A549 (cell line): ENCODE results near the gene TUBG2. TPM values are rescaled to one million over a fixed set of nuclear protein-coding genes. Genes with fewer than 3 reads are reported as not detected.

ENCODE experiments used
- ATAC-seq, 2 experiments: fragments of 200-7000 bp in 1 of 2; fragments of >200 bp in 1 of 2; cut with Nextera tagmentation in 1 of 2; cut with Tn5 transposase in 1 of 2; 3 replicates each; pipeline versions ENCODE4 v1.8.0 to v1.9.1; 2018 to 2020; ENCODE audit warnings: mild to moderate bottlenecking in 1 of 2, moderate library complexity in 1 of 2
- CTCF ChIA-PET: fragments of 300-600 bp; sonication (Branson Sonifier 250); formaldehyde crosslinking; extraction: SDS; loops from one replicate; lab custom pipeline; 2021; ENCODE audit warnings: antibody characterized with exemption, inconsistent platforms; lab: Yijun Ruan, JAX
- POLR2A ChIA-PET: fragments of 350-600 bp; formaldehyde crosslinking; extraction: SDS; loops from one replicate; lab custom pipeline; 2021; ENCODE audit warnings: antibody characterized with exemption, inconsistent platforms; lab: Yijun Ruan, JAX
- DNase-seq, 2 experiments: peaks; one replicate each; pipeline versions ENCODE4 v3.0.0 to v3.0.0-alpha.2; 2011 to 2016; ENCODE audit warnings: low read depth in 1 of 2, low spot score in 1 of 2
- FAIRE-seq: peaks from 2 replicates; lab custom pipeline; 2011; peaks lifted over from hg19 to GRCh38; lab: Jason Lieb, UNC
- H3K27ac ChIP-seq, 2 experiments: fragments of >200 bp; sonication (Bioruptor Twin); formaldehyde crosslinking; 3 replicates each; pipeline ENCODE4 v1.5.1; 2016 to 2017
- H3K4me1 ChIP-seq: fragments of >200 bp; sonication (Bioruptor Twin); formaldehyde crosslinking; 3 replicates; pipeline ENCODE4 v1.6.1; 2016
- H3K4me2 ChIP-seq: fragments of >200 bp; sonication (Bioruptor Twin); formaldehyde crosslinking; 3 replicates; pipeline ENCODE4 v1.6.1; 2016
- H3K4me3 ChIP-seq: fragments of >200 bp; sonication (Bioruptor Twin); formaldehyde crosslinking; 3 replicates; pipeline ENCODE4 v1.5.1; 2016
- H3K9me3 ChIP-seq: fragments of >200 bp; sonication (Bioruptor Twin); formaldehyde crosslinking; 3 replicates; pipeline ENCODE4 v1.6.1; 2016
- CBX2 ChIP-seq: fragments of 200-600 bp; sonication (generic); IDR thresholded peaks from 2 replicates; pipeline ENCODE4 v1.6.1; 2016; ENCODE audit warnings: low read depth, mild to moderate bottlenecking, borderline replicate concordance
- GATA3 ChIP-seq: IDR thresholded peaks from 2 replicates; pipeline ENCODE4 v1.6.1; 2012; ENCODE audit warnings: borderline replicate concordance
- HOXB13 ChIP-seq: fragments of 250-450 bp; sonication (Bioruptor Pico); IDR thresholded peaks from 2 replicates; pipeline ENCODE4 v1.5.0; 2020; ENCODE audit warnings: low read depth, mild to moderate bottlenecking, moderate library complexity
- HOXB5 ChIP-seq: fragments of 250-450 bp; sonication (Bioruptor Pico); IDR thresholded peaks from 2 replicates; pipeline ENCODE4 v1.5.0; 2020; ENCODE audit warnings: mild to moderate bottlenecking, moderate library complexity
- JUN ChIP-seq, 2 experiments: fragments of >200 bp; sonication (Bioruptor Twin); formaldehyde crosslinking; IDR thresholded peaks; 2 replicates in 1 of 2; 3 replicates in 1 of 2; pipeline ENCODE4 v1.6.1; 2016 to 2017
- MAZ ChIP-seq: fragments of 150-350 bp; IDR thresholded peaks from 2 replicates; pipeline ENCODE4 v1.6.1; 2014; ENCODE audit warnings: antibody characterized with exemption, low read depth, low read length, borderline replicate concordance
- MYC ChIP-seq: IDR thresholded peaks from 2 replicates; pipeline ENCODE4 v1.6.1; 2012; ENCODE audit warnings: mild to moderate bottlenecking, inconsistent platforms, low read length, improper control_type of control experiment, borderline replicate concordance
- NFE2L2 ChIP-seq: fragments of 150-350 bp; conservative IDR thresholded peaks from 2 replicates; pipeline ENCODE4 v1.6.1; 2014; ENCODE audit warnings: low read length
- PHF8 ChIP-seq: fragments of 200-600 bp; sonication (generic); IDR thresholded peaks from 2 replicates; pipeline ENCODE4 v1.6.1; 2016; ENCODE audit warnings: low read depth, mild to moderate bottlenecking, antibody characterized with exemption, moderate library complexity, borderline replicate concordance
- POLR2A ChIP-seq: IDR thresholded peaks from 2 replicates; pipeline ENCODE4 v1.6.1; 2012; ENCODE audit warnings: mild to moderate bottlenecking, low read length
- RARB ChIP-seq: fragments of 250-450 bp; sonication (Bioruptor Pico); IDR thresholded peaks from 2 replicates; pipeline ENCODE4 v1.8.0; 2021; ENCODE audit warnings: mild to moderate bottlenecking, moderate library complexity
- RCOR1 ChIP-seq: fragments of 150-350 bp; IDR thresholded peaks from 2 replicates; pipeline ENCODE4 v1.6.1; 2014; ENCODE audit warnings: antibody characterized with exemption, low read length, low read depth
- TFCP2L1 ChIP-seq: fragments of 250-450 bp; sonication (Bioruptor Pico); IDR thresholded peaks from 2 replicates; pipeline ENCODE4 v1.5.0; 2021; ENCODE audit warnings: mild to moderate bottlenecking
- TP53 ChIP-seq: fragments of 250-450 bp; sonication (Bioruptor Pico); IDR thresholded peaks from 2 replicates; pipeline ENCODE4 v1.5.0; 2021; ENCODE audit warnings: mild to moderate bottlenecking, moderate library complexity
- ZNF302 ChIP-seq: fragments of 250-450 bp; sonication (Bioruptor Pico); IDR thresholded peaks from 2 replicates; pipeline ENCODE4 v1.9.0; 2021; ENCODE audit warnings: inconsistent platforms, mild to moderate bottlenecking, moderate library complexity
- WGBS: methylation state at CpG from one replicate; pipeline ENCODE4 v1.1.6; 2017; ENCODE audit errors: missing lambda C conversion rate; 5-methylcytosine and 5-hydroxymethylcytosine counted together
- polyA plus RNA-seq, 4 experiments: library from polyadenylated mRNA; depleted of rRNA in 3 of 4; stranded (reverse); fragments of >200 nt; fragmentation: RNase III in 1 of 4; extraction: RNeasy Plus Mini Kit Qiagen cat#74134 plus additional on column Dnase treatment in 1 of 4; gene quantifications; 2 replicates in 3 of 4; 3 replicates in 1 of 4; pipeline ENCODE4 v1.2.3, GENCODE V29; 2011 to 2017
- TF ChIP-seq, protein P1 (sequence below): IDR thresholded peaks from 2 replicates; pipeline ENCODE4 v1.6.1; 2012
- TF ChIP-seq, protein P2 (sequence below): fragments of >200 bp; sonication (Bioruptor Twin); formaldehyde crosslinking; IDR thresholded peaks from 3 replicates; pipeline ENCODE4 v1.5.1; 2016
- TF ChIP-seq, protein P3 (sequence below): IDR thresholded peaks from 2 replicates; pipeline ENCODE4 v1.6.1; 2012; ENCODE audit warnings: low read depth, borderline replicate concordance
- TF ChIP-seq, protein P4 (sequence below): fragments of 450-650 bp; IDR thresholded peaks from 2 replicates; pipeline ENCODE4 v1.6.1; 2014; ENCODE audit warnings: antibody characterized with exemption
- TF ChIP-seq, protein P5 (sequence below): fragments of >200 bp; sonication (Bioruptor Twin); formaldehyde crosslinking; IDR thresholded peaks from 3 replicates; pipeline ENCODE4 v1.6.1; 2016

TUBG2 gene
- polyA plus RNA-seq, 2 of the 4 experiments (the other 2 are of a cell fraction): 14.9 to 30.6 TPM

DNA sequence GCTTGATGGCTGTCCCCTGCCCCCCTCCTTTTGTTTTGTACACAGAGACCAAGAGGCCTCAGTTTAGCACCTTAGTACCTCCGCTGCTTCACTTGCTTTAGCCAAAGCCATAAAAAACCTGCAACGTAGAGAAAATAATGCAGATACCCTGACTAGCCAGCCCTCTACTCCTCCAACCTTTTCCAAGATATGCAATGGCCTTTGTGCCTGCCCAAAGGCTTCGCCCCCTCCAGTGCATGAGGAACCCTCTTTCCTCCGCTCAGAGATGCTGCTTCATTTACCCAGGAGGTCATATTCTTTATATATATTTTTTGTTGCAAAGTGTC, 40.3 kb downstream of the TUBG2 start:
- Histone ChIP-seq H3K4me3 (no peak overlapping the region), H3K4me2 (no peak overlapping the region), H3K4me1 (peaks cover 6% of the 10 kb centered on the region; the same call in 2 of the 3 replicates), H3K27ac (no peak overlapping the region), H3K9me3 (no peaks in the 10 kb centered on the region)
- TF ChIP-seq GATA3 (no peak), TFCP2L1 (no peak), MYC (no peak), NFE2L2 (no peak), HOXB13 (no peak), ZNF302 (CRISPR knock-in tag) (no peak), JUN (IDR thresholded peaks at IDR 0.05) (no peak), HOXB5 (CRISPR knock-in tag) (no peak), CBX2 (no peak), PHF8 (no peak), RARB (CRISPR knock-in tag) (no peak), MAZ (no peak)
- TF ChIP-seq, protein P1, sequence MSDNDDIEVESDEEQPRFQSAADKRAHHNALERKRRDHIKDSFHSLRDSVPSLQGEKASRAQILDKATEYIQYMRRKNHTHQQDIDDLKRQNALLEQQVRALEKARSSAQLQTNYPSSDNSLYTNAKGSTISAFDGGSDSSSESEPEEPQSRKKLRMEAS: no peak
- TF ChIP-seq, protein P2, sequence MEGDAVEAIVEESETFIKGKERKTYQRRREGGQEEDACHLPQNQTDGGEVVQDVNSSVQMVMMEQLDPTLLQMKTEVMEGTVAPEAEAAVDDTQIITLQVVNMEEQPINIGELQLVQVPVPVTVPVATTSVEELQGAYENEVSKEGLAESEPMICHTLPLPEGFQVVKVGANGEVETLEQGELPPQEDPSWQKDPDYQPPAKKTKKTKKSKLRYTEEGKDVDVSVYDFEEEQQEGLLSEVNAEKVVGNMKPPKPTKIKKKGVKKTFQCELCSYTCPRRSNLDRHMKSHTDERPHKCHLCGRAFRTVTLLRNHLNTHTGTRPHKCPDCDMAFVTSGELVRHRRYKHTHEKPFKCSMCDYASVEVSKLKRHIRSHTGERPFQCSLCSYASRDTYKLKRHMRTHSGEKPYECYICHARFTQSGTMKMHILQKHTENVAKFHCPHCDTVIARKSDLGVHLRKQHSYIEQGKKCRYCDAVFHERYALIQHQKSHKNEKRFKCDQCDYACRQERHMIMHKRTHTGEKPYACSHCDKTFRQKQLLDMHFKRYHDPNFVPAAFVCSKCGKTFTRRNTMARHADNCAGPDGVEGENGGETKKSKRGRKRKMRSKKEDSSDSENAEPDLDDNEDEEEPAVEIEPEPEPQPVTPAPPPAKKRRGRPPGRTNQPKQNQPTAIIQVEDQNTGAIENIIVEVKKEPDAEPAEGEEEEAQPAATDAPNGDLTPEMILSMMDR: no peak
- TF ChIP-seq, protein P3, sequence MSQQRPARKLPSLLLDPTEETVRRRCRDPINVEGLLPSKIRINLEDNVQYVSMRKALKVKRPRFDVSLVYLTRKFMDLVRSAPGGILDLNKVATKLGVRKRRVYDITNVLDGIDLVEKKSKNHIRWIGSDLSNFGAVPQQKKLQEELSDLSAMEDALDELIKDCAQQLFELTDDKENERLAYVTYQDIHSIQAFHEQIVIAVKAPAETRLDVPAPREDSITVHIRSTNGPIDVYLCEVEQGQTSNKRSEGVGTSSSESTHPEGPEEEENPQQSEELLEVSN: no peak
- TF ChIP-seq, protein P4, sequence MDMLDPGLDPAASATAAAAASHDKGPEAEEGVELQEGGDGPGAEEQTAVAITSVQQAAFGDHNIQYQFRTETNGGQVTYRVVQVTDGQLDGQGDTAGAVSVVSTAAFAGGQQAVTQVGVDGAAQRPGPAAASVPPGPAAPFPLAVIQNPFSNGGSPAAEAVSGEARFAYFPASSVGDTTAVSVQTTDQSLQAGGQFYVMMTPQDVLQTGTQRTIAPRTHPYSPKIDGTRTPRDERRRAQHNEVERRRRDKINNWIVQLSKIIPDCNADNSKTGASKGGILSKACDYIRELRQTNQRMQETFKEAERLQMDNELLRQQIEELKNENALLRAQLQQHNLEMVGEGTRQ: no peak
- TF ChIP-seq, protein P5, sequence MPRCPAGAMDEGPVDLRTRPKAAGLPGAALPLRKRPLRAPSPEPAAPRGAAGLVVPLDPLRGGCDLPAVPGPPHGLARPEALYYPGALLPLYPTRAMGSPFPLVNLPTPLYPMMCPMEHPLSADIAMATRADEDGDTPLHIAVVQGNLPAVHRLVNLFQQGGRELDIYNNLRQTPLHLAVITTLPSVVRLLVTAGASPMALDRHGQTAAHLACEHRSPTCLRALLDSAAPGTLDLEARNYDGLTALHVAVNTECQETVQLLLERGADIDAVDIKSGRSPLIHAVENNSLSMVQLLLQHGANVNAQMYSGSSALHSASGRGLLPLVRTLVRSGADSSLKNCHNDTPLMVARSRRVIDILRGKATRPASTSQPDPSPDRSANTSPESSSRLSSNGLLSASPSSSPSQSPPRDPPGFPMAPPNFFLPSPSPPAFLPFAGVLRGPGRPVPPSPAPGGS: no peak
- POLR2A ChIA-PET: interaction anchor here (0.6 kb wide), 1 partner anchor 74 kb away, joined by 4 read pairs; no protein-coding TSS in a partner anchor
- WGBS: 93% methylated on average over 4 of the region's 4 CpGs
- FAIRE-seq: no peak
- CTCF ChIA-PET: interaction anchor here (0.9 to 5.8 kb wide), 8 partner anchors 10 to 121 kb away, joined by 3 to 43 read pairs (median 6); partner anchors contain the start of gene PSMC3IP
- no peak for ATAC-seq
- no peak for DNase-seq

DNA sequence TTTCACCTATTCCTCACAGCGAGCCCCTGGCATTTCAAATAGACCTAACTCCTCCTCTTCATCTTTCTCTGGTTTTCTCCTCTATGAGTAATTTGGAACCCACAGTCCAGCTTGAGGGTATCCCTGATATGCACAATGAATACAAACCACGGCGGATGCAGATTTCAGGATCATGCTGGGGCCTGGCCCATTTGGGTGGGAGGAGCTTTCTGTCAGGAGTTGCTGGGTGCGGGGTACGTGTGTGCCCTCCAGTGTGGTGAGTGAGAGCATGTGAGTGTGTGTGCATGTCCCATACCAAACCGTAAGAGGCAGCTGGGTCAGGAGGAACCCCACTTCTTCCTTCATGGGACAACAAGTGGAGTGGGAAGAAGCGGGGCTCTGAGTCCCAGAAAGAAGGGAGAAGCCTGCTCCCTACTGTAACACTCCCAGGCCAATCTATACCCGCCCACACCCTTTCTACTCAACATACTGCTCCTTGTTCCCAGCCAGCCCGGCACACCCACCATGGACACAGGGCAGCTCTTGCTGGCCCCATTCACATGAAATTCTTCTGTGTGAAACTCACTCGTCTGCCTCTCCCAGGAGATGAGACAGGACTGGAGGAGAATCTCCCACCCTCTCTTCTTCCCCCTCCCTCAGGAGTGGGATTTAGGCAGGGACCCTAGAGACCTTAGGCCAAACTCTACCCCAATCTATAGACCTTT, 41.7 kb downstream of the TUBG2 start:
- Histone ChIP-seq H3K27ac (no peak overlapping the region), H3K4me1 (peaks cover 6% of the 10 kb centered on the region; the same call in 2 of the 3 replicates), H3K9me3 (no peaks in the 10 kb centered on the region), H3K4me2 (no peak overlapping the region), H3K4me3 (no peak overlapping the region)
- CTCF ChIA-PET: interaction anchor here (0.6 to 5.8 kb wide), 8 partner anchors 8 to 122 kb away, joined by 3 to 43 read pairs (median 4); partner anchors contain the start of gene PSMC3IP
- TF ChIP-seq MYC (no peak), TP53 (CRISPR knock-in tag) (no peak), POLR2A (no peak), RCOR1 (no peak)
- ATAC-seq: no peak
- FAIRE-seq: no peak
- WGBS: 80% methylated on average over 10 of the region's 10 CpGs
- POLR2A ChIA-PET: interaction anchor here (0.6 kb wide), 1 partner anchor 81 kb away, joined by 3 read pairs; no protein-coding TSS in a partner anchor
- DNase-seq: no peak
